H4 (cell line): Measurements from ENCODE around the gene DGCR6L. TPM values are rescaled to one million over a fixed set of nuclear protein-coding genes. Genes with fewer than 3 reads are reported as not detected.

Experiments used
- total RNA-seq: library from RNA; depleted of rRNA; stranded (reverse); fragments of >200 nt; shearing (Covaris generic); gene quantifications from 2 replicates; pipeline ENCODE4 v1.2.3, GENCODE V29; 2014; rRNA removed

Gene DGCR6L
- total RNA-seq, 1 experiment from 2014 or later: 36.8 TPM

Other genes with a start within 250 kb of the DGCR6L start
- 9.2 and 11.4 TPM in 2 replicates for gene DGCR8, start 239.8 kb downstream of the DGCR6L start, total RNA-seq
- gene RANBP1, start 204.0 kb downstream of the DGCR6L start, total RNA-seq: 623 and 731 TPM in 2 replicates
- gene TRMT2A, start 202.8 kb downstream of the DGCR6L start, total RNA-seq: 12.2 and 16.6 TPM in 2 replicates
- gene ZDHHC8, start 188.3 kb downstream of the DGCR6L start, total RNA-seq: 4.3 and 6.9 TPM in 2 replicates
- not detected in 2 replicates for gene CCDC188, start 169.0 kb downstream of the DGCR6L start, total RNA-seq
- 3.2 TPM in 2 replicates for gene RTN4R, start 51.7 kb downstream of the DGCR6L start, total RNA-seq
- gene ZNF74, start 74.1 kb upstream of the DGCR6L start, total RNA-seq: 6.1 and 19.5 TPM in 2 replicates
- gene SCARF2, start 117.8 kb upstream of the DGCR6L start, total RNA-seq: 7.7 TPM in 2 replicates
- 8.6 and 13.7 TPM in 2 replicates for gene KLHL22, start 175.7 kb upstream of the DGCR6L start, total RNA-seq
- gene MED15, start 187.6 kb upstream of the DGCR6L start, total RNA-seq: 5.7 and 9.1 TPM in 2 replicates